Activated CD8-positive, alpha-beta T cell treated with anti-CD3 and anti-CD28 coated beads, Interleukin-2, amount 10 ng/mL, durations not matched to agents 7 days and 5 days (primary cell): ENCODE data around the gene IL37. TPM values are rescaled to one million over a fixed set of nuclear protein-coding genes. Genes with fewer than 3 reads are reported as not detected.

ENCODE experiments used
- ATAC-seq: fragments of 150-1000 bp; cut with Tn5 transposase; one replicate; pipeline ENCODE4 v1.10.0; 2021; ENCODE audit warnings: moderate library complexity
- CTCF ChIA-PET: fragments of 350-600 bp; sonication (Branson Sonifier 250); formaldehyde crosslinking; loops from one replicate; lab custom pipeline; 2021; ENCODE audit warnings: antibody characterized with exemption; lab: Charles Lee
- POLR2A ChIA-PET: fragments of 350-600 bp; sonication (Branson Sonifier 250); formaldehyde crosslinking; loops from one replicate; lab custom pipeline; 2021; ENCODE audit warnings: antibody characterized with exemption; lab: Charles Lee
- DNase-seq: peaks from one replicate; pipeline ENCODE4 v3.0.0-alpha.2; 2020
- H3K27ac Mint-ChIP-seq: one replicate; pipeline ENCODE4 v1.8.0; 2021; ENCODE audit warnings: mild to moderate bottlenecking, mixed read lengths
- H3K27me3 Mint-ChIP-seq: one replicate; pipeline ENCODE4 v1.8.0; 2021; ENCODE audit warnings: low read depth, mixed read lengths
- H3K36me3 Mint-ChIP-seq: one replicate; pipeline ENCODE4 v1.8.0; 2021; ENCODE audit warnings: low read depth, mixed read lengths
- H3K4me1 Mint-ChIP-seq: one replicate; pipeline ENCODE4 v1.8.0; 2021; ENCODE audit warnings: low read depth, mixed read lengths
- H3K4me3 Mint-ChIP-seq: one replicate; pipeline ENCODE4 v1.8.0; 2021; ENCODE audit warnings: mild to moderate bottlenecking, mixed read lengths
- H3K9me3 Mint-ChIP-seq: one replicate; pipeline ENCODE4 v1.8.0; 2022; ENCODE audit warnings: mixed read lengths; ENCODE audit not compliant: insufficient read depth
- total RNA-seq, 2 experiments: library from RNA; stranded (reverse); gene quantifications; one replicate each; pipeline ENCODE4 v1.2.3, GENCODE V29; 2021

Gene IL37
- total RNA-seq, 2 experiments from 2014 or later, result not detected

DNA sequence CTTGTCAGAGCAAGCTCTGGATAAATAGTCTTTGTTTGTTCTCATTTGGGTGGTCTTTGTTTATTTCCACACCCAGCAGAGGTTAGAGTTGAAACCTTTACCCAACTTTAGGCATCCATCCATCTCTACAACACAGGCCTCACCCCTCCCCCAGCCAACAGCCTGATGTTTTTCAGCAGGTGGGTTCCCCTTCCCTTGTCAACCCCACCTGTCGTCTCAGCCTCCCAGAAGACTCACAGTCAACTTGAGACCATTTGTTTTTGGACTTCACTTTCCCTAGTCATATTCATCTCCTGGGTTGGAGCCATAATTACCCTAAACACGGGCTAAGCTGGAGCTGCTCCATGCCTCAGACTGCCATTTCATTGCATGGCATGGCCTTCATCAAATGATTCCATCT, 35.1 kb downstream of the IL37 start:
- Mint-ChIP-seq H3K4me1 (no peaks in the 10 kb centered on the region), H3K4me3 (no peak overlapping the region), H3K27ac (no peak overlapping the region), H3K36me3 (no peaks in the 10 kb centered on the region), H3K9me3 (no peaks in the 10 kb centered on the region), H3K27me3 (peaks cover 10% of the 10 kb centered on the region)
- DNase-seq, result no peak
- ChIA-PET CTCF (interaction anchor here (0.9 to 2.2 kb wide), 4 partner anchors 13 to 197 kb away, joined by 3 to 10 read pairs (median 4); no protein-coding TSS in a partner anchor), POLR2A (no interaction called here)
- no peak for ATAC-seq

DNA sequence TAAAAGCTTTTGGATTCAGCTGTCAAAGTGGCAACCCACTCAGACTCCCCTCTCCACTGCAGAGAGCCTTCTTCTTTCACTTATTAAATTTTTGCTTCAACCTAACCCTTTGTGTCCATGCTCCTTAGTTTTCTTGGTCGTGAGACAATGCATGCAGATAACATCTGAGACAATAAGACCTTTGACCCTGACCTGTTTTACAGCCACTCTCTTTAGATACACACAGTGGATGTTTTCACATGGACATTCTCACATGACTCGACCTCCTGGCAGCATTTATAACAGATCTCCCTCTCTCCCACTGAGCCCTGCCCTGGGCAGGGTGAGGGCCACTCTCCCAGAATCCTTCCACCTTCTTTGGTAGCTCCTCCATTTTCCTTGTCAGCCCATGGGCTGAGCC, 36.4 kb downstream of the IL37 start:
- ChIA-PET CTCF (interaction anchor here (1.6 to 2.2 kb wide), 2 partner anchors 62 to 198 kb away, joined by 5 to 10 read pairs; no protein-coding TSS in a partner anchor), POLR2A (interaction anchor here (0.7 kb wide), 1 partner anchor 200 kb away, joined by 3 read pairs; no protein-coding TSS in a partner anchor)
- Mint-ChIP-seq H3K36me3 (no peaks in the 10 kb centered on the region), H3K27ac (no peak overlapping the region), H3K4me3 (no peak overlapping the region), H3K4me1 (no peaks in the 10 kb centered on the region), H3K27me3 (peaks cover 19% of the 10 kb centered on the region), H3K9me3 (no peaks in the 10 kb centered on the region)
- ATAC-seq, result no peak
- no peak for DNase-seq

DNA sequence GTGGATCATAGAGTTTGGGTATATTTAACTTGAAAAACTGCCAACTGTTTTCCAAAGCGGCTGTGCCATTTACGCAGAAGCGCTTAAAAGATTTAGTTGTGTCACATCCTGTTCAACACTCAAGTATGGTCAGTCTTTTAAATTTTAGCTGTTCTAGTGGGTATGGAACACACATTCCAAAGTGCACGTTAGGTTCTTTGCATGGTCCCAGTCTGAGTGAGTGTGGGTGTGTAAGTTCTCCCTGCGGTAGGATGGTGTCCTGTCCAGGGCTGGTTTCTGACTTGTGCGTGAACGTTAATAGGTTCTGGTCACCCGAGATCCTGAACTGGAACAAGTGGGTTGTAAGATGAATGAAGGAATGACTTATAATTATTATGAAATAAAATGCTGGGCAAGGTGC, 38.5 kb downstream of the IL37 start:
- POLR2A ChIA-PET, result no interaction called here
- no peaks in the 10 kb centered on the region for H3K36me3 Mint-ChIP-seq
- no peak overlapping the region for H3K4me3 Mint-ChIP-seq
- ATAC-seq, result no peak
- H3K27ac Mint-ChIP-seq, result no peak overlapping the region
- H3K4me1 Mint-ChIP-seq, result no peaks in the 10 kb centered on the region
- H3K9me3 Mint-ChIP-seq, result no peaks in the 10 kb centered on the region
- no peak for DNase-seq
- peaks cover 24% of the 10 kb centered on the region for H3K27me3 Mint-ChIP-seq
- CTCF ChIA-PET, result interaction anchor here (1.1 kb wide), 1 partner anchor 10 kb away, joined by 5 read pairs; no protein-coding TSS in a partner anchor

DNA sequence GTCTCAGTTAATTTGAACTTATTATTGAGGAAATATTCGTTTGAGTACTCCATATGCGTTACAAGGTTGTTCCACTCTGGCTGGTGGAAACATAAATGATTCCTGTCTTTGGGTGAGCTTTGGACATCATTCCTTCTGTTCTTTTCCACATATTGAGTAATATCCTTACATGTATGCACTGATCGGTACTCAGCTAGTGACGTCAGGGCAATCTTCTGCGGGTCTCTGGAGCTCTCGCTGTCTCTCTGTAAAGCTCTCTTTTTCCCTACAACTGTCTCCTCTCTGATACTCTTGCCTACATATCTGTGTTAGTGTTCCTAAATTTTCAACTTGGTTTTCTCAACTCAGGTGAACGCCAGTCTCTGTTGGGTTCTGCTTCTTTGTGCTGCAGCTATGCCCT, 43.4 kb downstream of the IL37 start:
- Mint-ChIP-seq H3K36me3 (no peaks in the 10 kb centered on the region), H3K27ac (no peak overlapping the region), H3K4me3 (no peak overlapping the region), H3K27me3 (peaks cover 19% of the 10 kb centered on the region), H3K9me3 (no peaks in the 10 kb centered on the region), H3K4me1 (no peaks in the 10 kb centered on the region)
- ChIA-PET CTCF (interaction anchor here (1.4 to 3.8 kb wide), 2 partner anchors 12 to 69 kb away, joined by 5 to 30 read pairs; no protein-coding TSS in a partner anchor), POLR2A (no interaction called here)
- no peak for ATAC-seq
- DNase-seq, result no peak

DNA sequence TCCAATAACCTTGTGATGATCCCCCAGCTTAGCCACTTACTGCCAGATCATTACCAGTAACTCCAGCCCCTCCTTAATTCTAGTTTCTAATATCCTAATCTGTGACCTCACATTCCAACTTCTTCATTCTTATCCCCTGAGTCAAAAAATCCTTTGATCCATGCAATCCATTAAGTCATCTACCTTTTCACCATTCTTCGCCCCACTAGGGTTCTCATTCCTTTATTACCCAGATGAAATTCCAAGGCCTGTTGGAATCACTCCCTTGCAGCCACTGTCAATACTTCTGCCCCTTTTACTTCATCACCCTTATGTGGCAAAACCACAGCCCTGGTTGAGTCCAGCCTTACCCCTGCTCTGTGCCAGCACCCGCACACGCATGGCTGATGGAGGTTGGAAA, 46.5 kb downstream of the IL37 start:
- no peaks in the 10 kb centered on the region for H3K9me3 Mint-ChIP-seq
- no peaks in the 10 kb centered on the region for H3K36me3 Mint-ChIP-seq
- DNase-seq (no peak), ATAC-seq (no peak)
- H3K4me3 Mint-ChIP-seq, result no peak overlapping the region
- ChIA-PET CTCF (no interaction called here), POLR2A (no interaction called here)
- peaks cover 4% of the 10 kb centered on the region for H3K27me3 Mint-ChIP-seq
- H3K4me1 Mint-ChIP-seq, result no peaks in the 10 kb centered on the region
- H3K27ac Mint-ChIP-seq, result no peak overlapping the region

DNA sequence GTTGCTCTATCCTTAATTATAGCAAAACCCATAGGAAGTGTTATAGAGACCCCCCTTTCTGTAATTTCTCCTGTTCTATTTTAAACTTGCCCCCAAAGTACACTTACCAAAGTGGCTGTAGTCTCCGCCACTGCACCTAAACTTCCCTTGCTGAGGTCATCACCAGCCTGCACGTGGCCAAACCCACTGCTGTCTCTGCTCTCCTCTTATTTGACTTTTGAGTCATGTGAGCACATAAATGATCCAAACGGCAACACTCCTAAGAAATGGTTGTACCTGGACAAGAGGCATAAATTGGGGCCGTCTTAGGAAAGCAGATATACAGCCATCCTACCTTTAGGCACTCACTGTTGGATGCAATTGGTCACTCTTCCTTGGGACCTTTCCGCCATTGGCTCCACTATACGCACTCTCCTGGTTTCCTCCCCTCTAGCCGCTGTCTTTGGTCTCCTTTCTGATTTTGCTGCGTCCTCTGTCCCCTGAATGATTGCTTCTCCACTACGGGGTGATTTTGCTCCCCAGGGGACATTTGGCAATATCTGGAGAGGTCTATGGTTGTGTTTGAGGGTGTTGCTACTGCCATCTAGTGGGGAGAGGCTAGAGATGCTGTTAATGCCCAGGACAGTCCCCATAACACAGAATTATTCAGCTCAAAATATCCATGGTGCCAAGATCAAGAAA, 47.6 kb downstream of the IL37 start:
- POLR2A ChIA-PET, result no interaction called here
- no peaks in the 10 kb centered on the region for H3K4me1 Mint-ChIP-seq
- H3K9me3 Mint-ChIP-seq, result no peaks in the 10 kb centered on the region
- ATAC-seq, result peak; percentile 86
- no peak overlapping the region for H3K27ac Mint-ChIP-seq
- H3K27me3 Mint-ChIP-seq, result peaks cover 3% of the 10 kb centered on the region
- H3K4me3 Mint-ChIP-seq, result no peak overlapping the region
- no peaks in the 10 kb centered on the region for H3K36me3 Mint-ChIP-seq
- peak; percentile 57 for DNase-seq
- CTCF ChIA-PET, result interaction anchor here (0.5 to 2.9 kb wide), 26 partner anchors 9 to 334 kb away, joined by 3 to 13 read pairs (median 4); partner anchors contain the start of gene IL36G

DNA sequence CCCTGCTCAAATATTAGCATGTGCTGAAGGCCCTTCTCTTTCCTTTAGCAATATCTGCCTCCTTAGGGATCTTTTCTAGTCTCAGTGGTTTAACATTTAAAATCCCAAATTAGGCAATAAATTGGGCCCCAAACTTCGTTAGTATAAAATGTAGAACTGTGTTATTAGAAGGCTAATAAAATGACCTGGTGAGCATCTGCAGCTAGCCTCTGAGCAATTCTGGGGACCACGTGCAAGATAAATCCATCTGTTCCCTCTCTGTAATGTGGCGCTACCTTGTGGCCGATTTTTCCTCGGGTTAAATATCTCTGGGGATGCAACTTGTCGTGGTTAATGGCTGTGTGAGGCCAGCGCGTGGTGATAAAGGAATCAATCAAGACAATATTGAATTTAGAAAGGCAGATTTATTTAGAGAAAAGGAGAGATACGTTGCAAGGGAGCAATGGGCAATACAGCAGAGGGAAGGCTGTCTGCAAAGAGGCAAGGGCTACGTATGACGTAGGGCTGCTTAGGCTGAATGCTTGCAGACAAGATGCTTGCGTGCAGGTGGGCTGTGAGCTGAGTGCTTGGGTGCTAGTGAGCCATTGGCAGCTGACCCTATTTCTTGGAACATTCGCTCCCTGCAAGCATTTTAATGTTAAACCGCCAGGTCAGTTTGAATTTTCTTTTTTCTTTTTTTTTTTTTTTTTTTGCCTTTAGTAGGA, 48.3 kb downstream of the IL37 start:
- CTCF ChIA-PET, result interaction anchor here (0.5 to 2.9 kb wide), 26 partner anchors 8 to 335 kb away, joined by 3 to 13 read pairs (median 4); partner anchors contain the start of gene IL36G

DNA sequence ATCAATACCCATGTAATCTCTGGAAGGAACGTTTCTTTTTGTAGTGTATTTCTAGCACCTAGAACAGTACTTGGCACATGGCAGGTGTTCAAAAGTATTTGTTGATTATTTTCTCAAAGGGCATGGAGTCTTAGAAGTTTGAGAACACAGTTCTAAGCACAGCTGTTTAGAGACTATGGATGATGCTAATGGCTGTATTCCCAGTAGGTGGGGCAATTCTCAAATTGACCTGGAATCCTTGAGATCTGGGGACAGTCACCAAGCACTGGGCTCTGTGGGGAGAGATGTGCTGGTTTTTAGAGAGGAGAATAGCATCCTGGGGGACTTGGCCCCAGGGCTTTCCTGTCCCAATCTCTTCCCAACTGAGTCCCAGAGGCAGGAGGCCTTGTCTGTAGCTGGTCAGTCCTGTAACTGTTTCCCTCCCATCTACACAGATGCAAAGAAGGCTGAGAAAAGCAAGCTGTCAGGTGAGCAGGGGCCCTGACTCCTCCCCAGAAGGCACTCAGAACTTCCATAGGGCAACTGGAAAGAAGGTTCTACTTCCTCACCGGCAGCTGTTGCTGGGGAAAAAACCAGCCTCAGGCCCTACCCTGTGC, 49.4 kb downstream of the IL37 start:
- ChIA-PET CTCF (interaction anchor here (0.8 to 2.9 kb wide), 7 partner anchors 16 to 211 kb away, joined by 3 to 13 read pairs (median 6); partner anchors contain the start of gene IL36G), POLR2A (no interaction called here)
- peaks cover 3% of the 10 kb centered on the region for H3K27me3 Mint-ChIP-seq
- H3K4me1 Mint-ChIP-seq, result no peaks in the 10 kb centered on the region
- ATAC-seq (no peak), DNase-seq (no peak)
- no peaks in the 10 kb centered on the region for H3K36me3 Mint-ChIP-seq
- H3K27ac Mint-ChIP-seq, result no peak overlapping the region
- H3K4me3 Mint-ChIP-seq, result no peak overlapping the region
- H3K9me3 Mint-ChIP-seq, result no peaks in the 10 kb centered on the region

More for the DNA sequence above, 48.3 kb downstream of the IL37 start:
- Mint-ChIP-seq H3K27me3 (peaks cover 3% of the 10 kb centered on the region), H3K36me3 (no peaks in the 10 kb centered on the region), H3K4me3 (no peak overlapping the region), H3K9me3 (no peaks in the 10 kb centered on the region), H3K4me1 (no peaks in the 10 kb centered on the region), H3K27ac (no peak overlapping the region)
- no peak for ATAC-seq
- POLR2A ChIA-PET, result no interaction called here
- DNase-seq, result no peak

DNA sequence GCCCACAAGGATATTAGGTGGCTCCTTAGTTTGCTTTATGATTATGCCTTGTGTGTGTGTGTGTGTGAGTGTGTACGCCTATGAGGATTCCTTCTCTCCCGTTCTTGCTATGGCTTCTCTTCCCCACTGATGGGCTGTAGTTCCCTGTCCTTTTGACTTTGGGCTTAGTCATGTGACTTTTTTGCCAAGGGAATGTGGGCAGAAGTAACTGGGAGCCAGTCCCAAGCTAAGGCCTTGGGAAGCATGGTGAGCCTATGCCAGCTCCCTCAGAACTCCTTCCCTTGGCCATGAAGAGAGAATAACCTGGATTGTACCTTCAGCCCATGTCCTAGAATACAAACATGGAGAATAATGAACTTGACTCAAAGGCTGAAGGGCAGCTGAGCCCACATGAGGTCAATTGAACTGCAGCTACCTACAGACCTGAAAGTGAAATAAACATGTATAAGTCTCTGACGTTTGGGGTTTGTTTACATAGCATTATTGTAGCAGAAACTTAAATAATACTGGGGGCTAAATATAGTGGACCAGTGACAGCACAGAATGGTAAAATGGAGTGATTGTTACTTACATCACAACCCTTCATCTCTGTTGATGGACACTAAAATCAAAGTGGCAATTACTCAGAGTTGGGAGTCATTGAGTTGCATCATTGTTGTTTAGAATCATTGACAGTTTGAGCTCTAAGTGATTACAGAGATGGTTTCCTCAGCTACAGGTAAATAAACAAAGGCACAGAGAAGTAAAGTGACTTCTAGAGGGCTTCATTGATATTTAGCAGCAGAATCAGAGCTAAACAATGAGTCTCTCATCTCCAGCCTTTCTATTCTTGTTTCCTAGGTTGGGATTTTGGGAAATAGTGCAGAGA, 51.6 kb downstream of the IL37 start:
- H3K27ac Mint-ChIP-seq, result no peak overlapping the region
- no peaks in the 10 kb centered on the region for H3K4me1 Mint-ChIP-seq
- ChIA-PET POLR2A (interaction anchor here (0.7 kb wide), 1 partner anchor 33 kb away, joined by 3 read pairs; no protein-coding TSS in a partner anchor), CTCF (interaction anchor here (1.0 to 1.6 kb wide), 5 partner anchors 11 to 212 kb away, joined by 3 to 7 read pairs (median 4); no protein-coding TSS in a partner anchor)
- ATAC-seq (no peak), DNase-seq (no peak)
- peaks cover 5% of the 10 kb centered on the region for H3K27me3 Mint-ChIP-seq
- H3K4me3 Mint-ChIP-seq, result no peak overlapping the region
- no peaks in the 10 kb centered on the region for H3K36me3 Mint-ChIP-seq
- H3K9me3 Mint-ChIP-seq, result no peaks in the 10 kb centered on the region

DNA sequence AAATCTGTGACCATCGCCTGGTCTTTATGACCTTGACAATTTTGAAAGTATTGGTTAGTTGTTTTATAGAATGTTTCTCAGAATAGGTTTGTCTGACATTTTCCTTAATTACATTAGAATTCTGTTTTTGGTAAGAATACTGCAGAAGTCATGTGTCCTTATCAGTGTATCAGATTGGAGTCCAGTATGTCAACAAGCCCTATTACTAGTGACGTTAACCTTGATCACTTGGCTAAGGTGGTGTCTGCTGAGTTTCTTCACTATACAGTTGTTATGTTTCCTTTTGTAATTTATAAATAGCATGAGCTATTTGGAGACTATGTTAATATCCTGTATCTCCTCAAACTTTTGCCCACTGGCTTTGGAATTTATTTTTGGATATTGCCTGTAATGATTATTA, 56.1 kb downstream of the IL37 start:
- Mint-ChIP-seq H3K9me3 (peaks cover 9% of the 10 kb centered on the region), H3K36me3 (peaks cover 6% of the 10 kb centered on the region), H3K27me3 (peaks cover 5% of the 10 kb centered on the region), H3K4me3 (no peak overlapping the region), H3K27ac (no peak overlapping the region), H3K4me1 (peaks cover 9% of the 10 kb centered on the region)
- CTCF ChIA-PET, result interaction anchor here (0.8 to 1.0 kb wide), 2 partner anchors 8 to 29 kb away, joined by 3 to 6 read pairs; no protein-coding TSS in a partner anchor
- ATAC-seq (no peak), DNase-seq (no peak)
- POLR2A ChIA-PET, result no interaction called here
